Activated CD8-positive, alpha-beta memory T cell treated with anti-CD3 and anti-CD28 coated beads for 4 hours (primary cell): Measurements from ENCODE around the gene GZMM.

ENCODE experiments used
- DNase-seq, 2 donors: peaks; one replicate each; pipeline ENCODE4 v3.0.0-alpha.2; 2020; ENCODE audit warnings: low read depth in 2 of 2

GZMM gene

GRCh38 chr19:566844-567243 lies 23.0 kb downstream of the GZMM start:
- DNase-seq = no peak

GRCh38 chr19:567296-567900 lies 23.5 kb downstream of the GZMM start:
- DNase-seq = no peak

GRCh38 chr19:570251-570686 lies 26.4 kb downstream of the GZMM start:
- DNase-seq = no peak

- peak in 1 of 2 donors; percentile 20 for DNase-seq
Measured at GRCh38 chr19:570937-571565, 27.2 kb downstream of the GZMM start.

- no peak for DNase-seq
Measured at GRCh38 chr19:571566-571974, 27.7 kb downstream of the GZMM start.

GRCh38 chr19:572140-572742 lies 28.4 kb downstream of the GZMM start, which contains the start of gene BSG:
BSG (plus strand) TSS chr19:572596; CDS start chr19:572635, 39 bp downstream.
- DNase-seq = peak; percentile 95 to 98

GRCh38 chr19:572743-573518 lies 29.1 kb downstream of the GZMM start:
- DNase-seq = no peak

GRCh38 chr19:573519-573825 lies 29.6 kb downstream of the GZMM start:
- DNase-seq = no peak

GRCh38 chr19:574658-575526 lies 31.0 kb downstream of the GZMM start:
- no peak for DNase-seq

GRCh38 chr19:575527-576506 lies 32.0 kb downstream of the GZMM start:
- no peak for DNase-seq

- DNase-seq = no peak
Measured at GRCh38 chr19:576768-577438, 33.0 kb downstream of the GZMM start.

- no peak for DNase-seq
Measured at GRCh38 chr19:577439-578392, 33.9 kb downstream of the GZMM start.

- DNase-seq = no peak
Measured at GRCh38 chr19:579111-579841, 35.4 kb downstream of the GZMM start.

GRCh38 chr19:579842-580155 lies 35.9 kb downstream of the GZMM start:
- no peak for DNase-seq

GRCh38 chr19:580274-580835 lies 36.5 kb downstream of the GZMM start:
- DNase-seq = no peak

- no peak for DNase-seq
Measured at GRCh38 chr19:581399-582111, 37.7 kb downstream of the GZMM start.
